Measurements from ENCODE around the gene CACNA1G.

DNA sequence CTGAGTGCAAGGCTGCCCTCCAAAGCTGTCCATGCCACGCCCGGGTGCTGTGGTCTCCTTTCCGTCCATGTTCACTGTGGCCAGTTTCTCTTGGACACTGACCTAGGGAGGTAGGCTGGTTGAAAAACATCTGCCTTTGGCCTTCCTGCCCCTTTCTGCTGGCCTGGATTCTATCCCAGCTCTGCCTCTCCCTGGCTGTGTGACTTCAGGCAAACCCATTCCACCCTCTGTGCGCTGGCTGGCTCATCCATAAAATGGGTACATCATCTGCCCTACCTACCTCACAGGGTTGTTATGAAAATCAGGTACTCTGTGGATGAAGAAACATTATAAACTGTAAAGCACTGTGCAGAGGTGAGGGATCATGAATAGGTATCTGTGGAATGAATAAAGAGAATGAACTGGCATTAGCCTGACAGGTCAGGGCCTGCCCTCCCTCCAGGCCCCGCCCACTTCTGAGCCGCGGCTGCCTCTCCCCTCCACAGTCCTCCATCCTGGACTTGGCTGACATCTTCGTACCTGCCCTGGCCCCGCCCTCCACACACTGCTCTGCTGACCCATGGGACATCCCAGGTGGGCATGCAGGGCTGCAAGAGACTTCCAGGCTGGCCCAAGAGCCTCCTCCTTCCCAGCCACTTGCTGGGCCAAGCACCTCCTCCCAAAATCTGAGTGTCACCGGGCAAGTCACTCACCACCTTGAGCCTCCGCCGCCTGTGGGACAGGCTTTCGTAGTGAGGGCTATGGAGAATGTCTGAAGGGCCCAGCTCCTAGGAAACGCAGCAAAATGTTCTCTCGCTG is 20.6 kb upstream of the CACNA1G start:
- TF ChIP-seq EZH2 (IDR thresholded peaks at IDR 0.05; ENCODE audit: insufficient read depth, poor library complexity, severe bottlenecking) (no peak), EZH2phosphoT487 (IDR thresholded peaks at IDR 0.05; ENCODE audit: insufficient read depth, low read depth) (no peak)
